Hematopoietic multipotent progenitor cell treated with erythropoietin and hydrocortisone succinate and interleukin-3 and kit ligand, for 15 days (in vitro differentiated cells): ENCODE measurements around the gene CEP162.
"Not testable (repeated sequence)": the region's sequence is repeated elsewhere in the genome, so short reads cannot be mapped to it uniquely, and the experiment has no call there.

Experiments
- DNase-seq: peaks from one replicate; pipeline ENCODE4 v3.0.0-alpha.2; 2015; ENCODE audit warnings: low spot score

The CEP162 gene

DNA sequence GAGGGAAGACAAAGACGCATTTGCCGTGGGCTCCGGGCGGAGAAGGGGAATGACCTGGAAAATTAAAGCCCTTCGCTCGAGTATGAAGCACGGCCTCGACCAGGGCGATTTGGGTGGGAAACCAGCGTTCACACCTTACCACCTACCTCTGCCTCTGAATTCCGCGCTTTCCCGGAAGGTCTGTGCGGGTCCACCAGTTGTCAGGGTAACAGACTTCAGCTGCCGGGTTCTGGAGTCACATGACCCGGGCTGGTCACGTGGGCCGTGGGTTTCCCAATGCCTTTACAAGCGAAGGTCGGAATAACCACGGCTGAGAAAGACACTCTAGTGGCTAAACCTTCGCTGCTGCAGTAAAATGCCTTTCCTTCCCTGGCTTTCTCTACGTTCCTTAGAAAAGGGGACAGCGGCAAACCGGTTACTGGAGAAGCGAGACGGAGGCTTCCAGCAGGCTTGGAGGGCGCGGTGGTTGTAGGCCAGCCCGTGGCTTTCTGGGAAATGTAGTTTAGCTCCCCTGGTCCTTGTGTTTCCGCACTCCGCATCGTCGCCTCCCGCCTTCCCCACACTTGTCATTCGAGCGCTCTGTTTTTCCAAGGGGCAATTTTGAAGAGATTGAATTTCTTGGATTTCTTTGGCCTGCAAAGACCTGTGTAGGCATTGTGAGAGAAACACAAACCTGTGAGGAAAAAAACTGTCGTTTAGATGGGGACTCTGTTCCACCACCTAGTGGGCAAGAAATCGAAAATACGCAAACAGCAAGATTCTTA lies at the start of gene CEP162:
Gene CEP162 (minus strand): TSS at position 210 of the 764 bp plus-strand sequence. CDS start 1,250 bp downstream, outside the sequence.
- DNase-seq, result peak; percentile 91

GRCh38 chr6:84274856-84275255 lies 47.4 kb upstream of the CEP162 start:
- no peak for DNase-seq

GRCh38 chr6:84273048-84273809 lies 45.8 kb upstream of the CEP162 start:
- DNase-seq, result no peak

- DNase-seq, result no peak
These were observed 44.9 kb upstream of the CEP162 start for GRCh38 chr6:84272298-84272697.

DNA sequence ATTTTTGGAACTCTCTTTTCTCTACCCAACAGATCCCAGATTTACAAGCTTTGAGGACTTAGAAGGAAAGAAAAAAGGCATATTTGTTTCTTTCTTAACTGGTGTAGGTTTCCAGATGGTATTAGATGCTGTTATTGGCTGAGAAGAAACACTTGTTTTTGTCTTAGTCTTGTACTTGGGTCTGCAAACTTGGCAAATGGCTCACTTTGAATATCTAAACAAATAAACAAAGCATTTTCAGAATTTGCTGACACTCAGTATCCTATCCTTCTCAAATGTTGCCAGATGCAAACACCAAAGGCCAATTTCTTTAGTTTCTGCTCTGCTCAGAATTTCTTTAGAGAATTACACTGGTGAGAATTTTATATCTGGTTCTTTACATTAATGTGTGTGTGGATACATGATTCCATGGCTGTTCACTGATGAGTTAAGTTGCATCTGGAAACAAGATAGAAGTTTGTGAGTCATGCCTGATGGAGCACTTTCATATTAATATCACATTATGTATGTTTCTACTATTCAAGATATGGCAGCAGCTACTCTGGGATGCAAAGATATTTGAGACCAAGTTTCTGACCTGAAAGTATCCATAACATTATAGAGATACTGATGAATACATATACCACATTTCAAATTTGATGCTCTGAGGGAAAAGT lies 43.7 kb upstream of the CEP162 start:
- peak; percentile 43 for DNase-seq

DNA sequence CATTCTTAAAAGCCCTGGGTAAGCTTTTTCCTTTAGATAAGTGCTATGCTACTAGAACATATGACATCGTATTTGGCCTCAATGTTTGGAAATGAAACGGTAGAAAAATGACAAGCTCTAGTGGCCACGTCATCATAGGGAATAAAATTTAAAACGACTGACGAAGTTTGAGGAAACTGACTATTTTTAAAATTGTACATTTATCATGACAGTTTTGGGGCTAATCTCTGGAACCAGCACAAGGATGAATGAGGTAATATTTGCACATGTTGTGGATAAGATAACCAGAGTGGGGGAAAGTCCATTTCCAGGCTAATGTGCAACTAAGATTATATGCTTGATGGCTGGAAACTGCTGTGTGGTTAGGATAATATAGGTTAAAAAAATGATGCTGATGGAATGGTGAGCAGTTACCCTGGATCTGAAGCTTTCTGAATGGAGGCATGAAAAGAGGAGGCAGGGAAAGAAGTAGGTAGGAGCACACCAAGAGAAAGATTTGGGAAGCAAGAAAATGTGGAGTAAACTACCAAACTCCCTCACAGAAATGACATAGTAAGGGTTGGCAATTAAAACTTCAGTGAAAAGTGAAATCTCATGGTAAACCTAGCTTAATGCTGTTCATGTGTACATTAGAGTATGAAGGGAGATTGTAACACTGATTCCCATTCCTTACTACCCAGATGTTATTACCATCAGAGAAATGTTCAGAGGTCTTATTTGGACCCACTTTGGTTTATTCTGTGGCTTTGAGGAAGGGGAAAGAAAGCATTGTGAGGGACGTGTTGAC lies 42.7 kb upstream of the CEP162 start:
- peak; percentile 68 for DNase-seq

GRCh38 chr6:84268781-84269180 lies 41.3 kb upstream of the CEP162 start:
- DNase-seq, result no peak

DNA sequence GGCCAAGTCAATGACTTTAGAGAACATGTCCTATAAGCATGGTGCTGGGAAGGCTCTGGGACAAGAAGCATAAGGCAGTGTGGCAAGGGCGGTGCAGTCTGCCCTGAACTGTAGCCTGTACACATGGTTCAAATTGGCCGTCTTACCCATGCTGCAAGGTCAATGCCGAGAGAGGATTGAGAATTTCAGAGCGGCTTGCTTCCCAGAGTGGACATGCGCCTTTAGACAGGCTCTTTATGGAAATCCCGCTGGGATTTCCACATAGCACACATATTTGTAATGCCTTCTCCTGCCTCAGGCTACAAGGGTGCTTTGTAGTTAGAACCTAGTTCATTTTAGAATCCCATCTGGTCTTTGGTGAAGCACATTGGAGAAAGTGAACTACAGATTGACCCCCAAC lies 36.1 kb upstream of the CEP162 start:
- DNase-seq, result no peak

DNA sequence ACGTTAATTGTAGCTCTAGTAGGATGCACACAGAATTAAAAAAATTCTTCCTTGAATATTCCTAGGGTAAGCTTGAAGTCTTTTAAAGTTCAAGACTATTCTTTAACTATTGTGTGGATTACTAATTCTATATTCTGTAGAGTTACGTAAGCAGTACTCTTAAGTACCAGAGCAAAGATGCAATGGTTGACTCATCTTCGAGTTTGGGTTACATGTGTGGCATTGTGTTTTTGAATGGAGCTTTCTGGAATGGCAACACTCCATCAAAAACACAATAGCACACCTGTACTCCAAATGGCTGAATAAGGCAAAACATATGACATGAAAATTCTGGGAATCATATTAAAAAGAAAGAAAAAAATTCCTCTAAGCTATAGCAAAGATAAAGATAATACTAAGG lies 33.5 kb upstream of the CEP162 start:
- no peak for DNase-seq

- no peak for DNase-seq
These were observed 32.8 kb upstream of the CEP162 start for GRCh38 chr6:84260196-84260595.

GRCh38 chr6:84258866-84259265 lies 31.4 kb upstream of the CEP162 start:
- no peak for DNase-seq

DNA sequence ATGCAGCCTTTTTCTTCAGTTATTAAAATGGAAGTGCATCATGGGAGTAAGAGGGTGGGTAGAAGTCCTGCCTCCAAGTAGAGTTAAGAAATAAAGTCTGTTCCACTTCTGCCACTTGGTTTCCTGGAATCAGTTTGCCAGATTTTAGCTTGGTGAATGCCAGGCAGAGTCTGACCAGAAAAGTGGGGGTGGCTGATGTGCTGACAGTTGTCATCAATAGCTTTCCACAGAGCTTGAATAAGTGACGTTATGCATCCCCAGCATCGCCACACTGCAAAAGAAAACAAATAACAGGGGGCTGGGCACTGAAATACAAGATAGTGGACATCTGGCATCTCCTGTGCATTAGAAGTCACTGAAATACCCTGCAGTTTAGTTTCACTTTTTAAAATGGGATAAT lies 30.8 kb upstream of the CEP162 start:
- no peak for DNase-seq

DNA sequence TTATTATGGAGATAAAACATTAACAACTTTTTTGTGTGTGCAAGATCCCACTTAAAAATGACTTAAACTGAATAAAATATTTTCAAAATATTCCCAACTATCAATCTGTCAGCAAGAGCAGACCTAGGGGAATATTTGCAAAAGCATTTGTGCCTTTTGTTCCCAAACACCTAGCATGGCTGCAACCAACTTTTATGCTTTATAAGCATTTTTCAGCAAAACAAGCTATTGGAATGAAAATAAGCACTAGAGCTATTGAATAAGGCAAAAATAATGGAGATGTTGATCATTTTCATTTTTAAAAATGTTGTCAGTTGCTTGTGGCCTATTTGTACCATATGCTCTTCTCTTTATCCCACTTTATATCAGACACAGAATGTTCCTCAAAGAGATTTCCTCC lies 28.2 kb upstream of the CEP162 start:
- no peak for DNase-seq

DNA sequence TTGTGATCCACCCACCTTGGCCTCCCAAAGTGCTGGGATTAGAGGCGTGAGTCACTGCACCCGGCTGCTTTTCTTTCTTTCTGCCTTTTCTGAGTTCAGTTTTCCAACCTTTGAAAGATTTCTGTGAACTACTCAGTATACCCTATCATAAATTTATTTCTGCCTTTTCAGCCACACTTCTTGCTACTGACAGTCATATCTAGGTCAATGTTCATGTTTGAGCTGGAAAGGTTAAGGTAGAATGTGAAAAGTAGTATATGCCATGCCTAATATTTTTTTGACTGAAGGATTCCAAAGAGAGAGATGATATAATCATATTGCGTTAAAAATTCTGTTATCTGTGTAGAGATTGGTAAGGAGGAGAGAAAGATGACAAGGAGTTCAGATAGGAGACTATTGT lies 25.9 kb upstream of the CEP162 start:
- DNase-seq, result no peak

GRCh38 chr6:84251891-84252539 lies 24.6 kb upstream of the CEP162 start:
- no peak for DNase-seq

DNA sequence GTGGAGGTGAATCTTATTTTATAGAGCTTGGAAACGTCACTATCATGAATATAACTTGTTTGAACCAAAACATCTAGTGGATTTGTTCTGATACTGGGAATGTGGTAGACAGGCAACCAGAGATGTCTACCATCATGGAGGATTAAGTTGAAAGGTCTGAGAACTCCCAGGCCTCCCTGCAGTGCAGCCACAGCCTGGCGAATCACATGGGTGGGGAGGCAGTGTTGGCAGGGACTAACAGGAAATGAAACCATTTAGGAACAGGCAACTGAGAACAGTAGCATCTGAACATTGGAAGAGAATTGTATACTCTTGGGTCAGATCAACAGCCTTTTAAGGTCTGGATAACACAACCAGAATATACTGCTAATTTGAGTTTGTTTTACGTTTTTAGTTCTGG lies 22.3 kb upstream of the CEP162 start:
- no peak for DNase-seq

- not testable (repeated sequence) for DNase-seq
These were observed 17.1 kb upstream of the CEP162 start for GRCh38 chr6:84244416-84245081.

- DNase-seq, result peak; percentile 7
These were observed 15.8 kb upstream of the CEP162 start for GRCh38 chr6:84243240-84243639.

DNA sequence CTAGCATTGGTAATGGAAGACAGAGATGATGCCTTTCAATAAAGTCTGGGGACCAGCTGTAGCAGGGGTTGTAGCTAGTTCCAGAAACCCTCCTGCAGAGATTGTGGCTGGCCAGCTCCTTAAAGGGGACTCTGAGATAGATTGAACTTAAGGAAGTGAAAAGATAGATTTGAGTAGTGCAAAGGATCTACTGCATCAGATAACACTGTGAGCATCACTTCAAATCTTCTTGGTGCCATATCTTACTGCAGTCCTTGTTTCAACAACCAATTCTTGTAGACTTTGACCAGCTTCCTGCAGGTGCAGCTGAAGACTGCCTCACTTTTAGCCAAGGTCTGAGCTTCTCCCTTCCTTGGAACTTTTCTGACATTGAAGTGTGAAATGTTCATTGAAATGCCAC lies 14.8 kb upstream of the CEP162 start:
- no peak for DNase-seq

DNA sequence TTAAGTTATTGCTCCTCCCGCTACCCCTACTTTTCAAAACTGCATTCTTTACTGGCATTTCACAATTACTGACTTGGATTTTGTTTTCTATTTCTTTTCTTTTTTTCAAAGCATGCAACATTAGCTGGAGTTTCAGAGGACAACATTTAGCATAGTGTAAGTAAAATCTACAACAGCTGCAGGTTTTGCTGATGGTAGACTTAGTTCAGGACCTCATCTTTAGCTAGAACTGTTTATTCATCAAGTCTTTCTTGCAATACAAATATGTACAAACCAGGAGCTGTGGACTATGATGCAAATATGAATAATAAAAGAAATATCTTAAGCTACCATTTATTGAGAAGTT lies 728 bp upstream of the CEP162 start:
- DNase-seq, result no peak

DNA sequence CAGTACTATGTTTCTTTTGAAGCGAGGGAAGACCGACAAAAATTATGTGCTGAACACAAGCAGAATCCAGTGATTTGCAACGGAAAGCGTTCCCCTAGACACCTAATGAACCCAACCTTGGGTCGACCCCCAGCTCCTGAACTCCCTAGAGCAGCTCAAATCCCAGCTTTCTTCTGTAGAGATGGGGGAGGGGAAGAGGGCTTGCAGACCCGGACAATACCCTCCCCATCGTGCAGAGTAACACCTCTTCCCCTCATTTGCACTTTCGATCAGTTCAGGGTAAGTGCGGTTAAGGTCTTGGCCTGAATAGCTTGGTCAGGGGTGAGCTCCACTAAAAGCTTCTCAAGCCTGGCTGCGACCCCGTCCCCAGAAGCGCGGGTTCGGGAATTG lies 404 bp downstream of the CEP162 start:
- DNase-seq, result no peak
